GM19397 (cell line): Measurements from ENCODE around the gene EEFSEC.

ENCODE experiments used
- ATAC-seq: cut with Tn5 transposase; IDR thresholded peaks from one replicate; pipeline ENCODE4 v1.9.1; 2021; ENCODE audit warnings: mild to moderate bottlenecking, moderate library complexity; ENCODE audit not compliant: unreplicated experiment

Gene EEFSEC

GRCh38 chr3:128182656-128183055 is 29.4 kb downstream of the EEFSEC start:
- no peak for ATAC-seq

- ATAC-seq = no peak
These were observed 32.6 kb downstream of the EEFSEC start for GRCh38 chr3:128185630-128186447.

GRCh38 chr3:128187495-128187894 is 34.2 kb downstream of the EEFSEC start:
- ATAC-seq = no peak

- no peak for ATAC-seq
These were observed 35.0 kb downstream of the EEFSEC start for GRCh38 chr3:128188326-128188725.

- ATAC-seq = no peak
These were observed 35.7 kb downstream of the EEFSEC start for GRCh38 chr3:128188956-128189355.

GRCh38 chr3:128190501-128190900 is 37.2 kb downstream of the EEFSEC start:
- no peak for ATAC-seq

- no peak for ATAC-seq
These were observed 38.9 kb downstream of the EEFSEC start for GRCh38 chr3:128192131-128192530.

- ATAC-seq = no peak
These were observed 39.9 kb downstream of the EEFSEC start for GRCh38 chr3:128193168-128193567.

- ATAC-seq = no peak
These were observed 41.6 kb downstream of the EEFSEC start for GRCh38 chr3:128194843-128195242.

- no peak for ATAC-seq
These were observed 42.1 kb downstream of the EEFSEC start for GRCh38 chr3:128195369-128195768.

GRCh38 chr3:128195802-128196201 is 42.5 kb downstream of the EEFSEC start:
- no peak for ATAC-seq

GRCh38 chr3:128196647-128197046 is 43.4 kb downstream of the EEFSEC start:
- no peak for ATAC-seq

- ATAC-seq = no peak
These were observed 44.6 kb downstream of the EEFSEC start for GRCh38 chr3:128197855-128198254.

GRCh38 chr3:128198313-128198712 is 45.0 kb downstream of the EEFSEC start:
- ATAC-seq = no peak

- no peak for ATAC-seq
These were observed 45.8 kb downstream of the EEFSEC start for GRCh38 chr3:128199110-128199509.

GRCh38 chr3:128201158-128201755 is 48.0 kb downstream of the EEFSEC start:
- no peak for ATAC-seq

- ATAC-seq = no peak
These were observed 49.9 kb downstream of the EEFSEC start for GRCh38 chr3:128203169-128203568.

GRCh38 chr3:128205558-128206145 is 52.4 kb downstream of the EEFSEC start:
- no peak for ATAC-seq

- no peak for ATAC-seq
These were observed 54.7 kb downstream of the EEFSEC start for GRCh38 chr3:128207951-128208350.

- no peak for ATAC-seq
These were observed 57.4 kb downstream of the EEFSEC start for GRCh38 chr3:128210711-128211110.

GRCh38 chr3:128214056-128214455 is 60.8 kb downstream of the EEFSEC start:
- no peak for ATAC-seq

- no peak for ATAC-seq
These were observed 62.0 kb downstream of the EEFSEC start for GRCh38 chr3:128215290-128215689.
